Skeletal muscle satellite cell (primary cell): ENCODE results near the gene PAX1.

ENCODE experiments used
- H3K27me3 ChIP-seq: 2 replicates; pipeline ENCODE4 v1.7.0; 2013; ENCODE audit warnings: low read length; ENCODE audit not compliant: control insufficient read depth, insufficient read depth
- H3K36me3 ChIP-seq: 2 replicates; pipeline ENCODE4 v1.7.0; 2013; ENCODE audit warnings: mild to moderate bottlenecking, control low read depth, low read length; ENCODE audit not compliant: insufficient read depth
- H3K4me1 ChIP-seq: 2 replicates; pipeline ENCODE4 v1.7.0; 2013; ENCODE audit warnings: low read length; ENCODE audit not compliant: control insufficient read depth, insufficient read depth
- H3K4me2 ChIP-seq: 2 replicates; pipeline ENCODE4 v1.7.0; 2013; ENCODE audit warnings: mild to moderate bottlenecking, low read length
- H3K4me3 ChIP-seq: 2 replicates; pipeline ENCODE4 v1.7.0; 2013; ENCODE audit warnings: low read length
- H3K9ac ChIP-seq: 2 replicates; pipeline ENCODE4 v1.7.0; 2013; ENCODE audit warnings: mild to moderate bottlenecking, low read depth, low read length, moderate library complexity
- H3K9me3 ChIP-seq: replicated peaks from 2 replicates; pipeline ENCODE4 v1.7.0; 2013; ENCODE audit warnings: mild to moderate bottlenecking, control low read depth, low read length

Gene PAX1

GRCh38 chr20:21713901-21714296 lies 8.4 kb downstream of the PAX1 start:
- no peaks in the 10 kb centered on the region for H3K4me1 ChIP-seq
- H3K36me3 ChIP-seq: no peaks in the 10 kb centered on the region
- peaks cover 3% of the 10 kb centered on the region for H3K27me3 ChIP-seq
- H3K4me2 ChIP-seq: no peak overlapping the region
- H3K9me3 ChIP-seq: no peaks in the 10 kb centered on the region
- H3K4me3 ChIP-seq: no peak overlapping the region
- no peak overlapping the region for H3K9ac ChIP-seq

GRCh38 chr20:21714297-21715192 lies 9.1 kb downstream of the PAX1 start:
- H3K4me3 ChIP-seq: no peak overlapping the region
- H3K36me3 ChIP-seq: no peaks in the 10 kb centered on the region
- no peaks in the 10 kb centered on the region for H3K9me3 ChIP-seq
- H3K27me3 ChIP-seq: peaks cover 3% of the 10 kb centered on the region
- H3K4me1 ChIP-seq: no peaks in the 10 kb centered on the region
- no peak overlapping the region for H3K4me2 ChIP-seq
- H3K9ac ChIP-seq: no peak overlapping the region

GRCh38 chr20:21715193-21715881 lies 9.9 kb downstream of the PAX1 start:
- Histone ChIP-seq H3K9ac (no peak overlapping the region), H3K27me3 (peaks cover 3% of the 10 kb centered on the region), H3K4me2 (no peak overlapping the region), H3K9me3 (no peaks in the 10 kb centered on the region), H3K36me3 (no peaks in the 10 kb centered on the region), H3K4me1 (no peaks in the 10 kb centered on the region), H3K4me3 (no peak overlapping the region)

DNA sequence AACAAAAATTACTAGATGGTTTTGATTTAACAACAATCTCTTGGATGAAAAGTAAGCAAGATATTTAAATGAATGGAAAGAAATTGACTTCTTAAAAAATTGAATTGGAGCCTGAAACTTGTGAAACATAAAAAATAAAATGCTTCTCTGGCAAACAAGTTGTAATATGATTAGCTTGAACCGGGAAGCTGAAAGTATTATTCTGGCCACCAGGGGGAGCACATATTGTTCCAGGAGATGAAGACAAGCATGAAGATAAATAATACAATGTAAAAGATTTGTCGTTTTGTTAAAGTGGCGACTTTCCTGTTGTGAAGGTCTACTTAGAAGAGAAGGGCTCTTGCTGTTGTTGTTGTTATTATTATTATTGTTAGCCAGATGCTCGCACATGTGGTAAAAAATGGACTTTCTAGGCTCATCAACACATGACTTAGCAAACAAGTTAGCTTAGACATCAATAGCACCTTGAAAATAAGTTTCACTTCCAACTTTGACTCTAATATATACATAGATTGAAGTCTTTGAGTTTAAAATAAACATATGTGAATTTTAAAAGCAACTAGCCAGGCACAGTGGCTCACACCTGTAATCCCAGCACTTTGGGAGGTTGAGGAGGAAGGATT lies 14.2 kb downstream of the PAX1 start:
- Histone ChIP-seq H3K4me1 (no peaks in the 10 kb centered on the region), H3K9me3 (no peaks in the 10 kb centered on the region), H3K36me3 (no peaks in the 10 kb centered on the region), H3K4me3 (no peak overlapping the region), H3K4me2 (no peak overlapping the region), H3K27me3 (peaks cover 3% of the 10 kb centered on the region), H3K9ac (no peak overlapping the region)

GRCh38 chr20:21725892-21726291 lies 20.4 kb downstream of the PAX1 start:
- Histone ChIP-seq H3K4me1 (no peaks in the 10 kb centered on the region), H3K36me3 (no peaks in the 10 kb centered on the region), H3K4me2 (no peak overlapping the region), H3K9ac (no peak overlapping the region), H3K9me3 (no peaks in the 10 kb centered on the region), H3K4me3 (no peak overlapping the region), H3K27me3 (no peaks in the 10 kb centered on the region)

- no peaks in the 10 kb centered on the region for H3K36me3 ChIP-seq
- H3K4me1 ChIP-seq: no peaks in the 10 kb centered on the region
- no peak overlapping the region for H3K4me2 ChIP-seq
- H3K4me3 ChIP-seq: no peak overlapping the region
- H3K27me3 ChIP-seq: no peaks in the 10 kb centered on the region
- H3K9me3 ChIP-seq: no peaks in the 10 kb centered on the region
- H3K9ac ChIP-seq: no peak overlapping the region
Observed at GRCh38 chr20:21729316-21729715, 23.9 kb downstream of the PAX1 start.

DNA sequence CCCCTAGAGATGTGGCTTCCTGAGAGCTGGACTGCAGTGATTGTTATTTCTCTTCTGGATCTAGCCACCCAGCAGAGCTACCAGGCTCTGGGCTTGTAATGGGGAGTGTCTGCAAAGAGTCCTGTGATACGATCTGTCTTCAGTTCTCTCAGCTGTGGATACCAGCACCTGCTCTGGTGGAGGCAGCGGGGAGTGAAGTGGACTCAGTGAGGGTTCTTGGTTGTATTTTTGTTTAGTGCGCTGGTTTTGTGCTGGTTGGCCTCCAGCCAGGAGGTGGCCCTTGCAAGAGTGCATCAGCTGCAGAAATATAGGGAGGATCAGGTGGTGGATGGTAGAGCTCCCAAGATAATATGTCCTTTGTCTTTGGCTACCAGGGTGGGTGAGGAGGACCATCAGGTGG lies 33.7 kb downstream of the PAX1 start:
- no peak overlapping the region for H3K4me3 ChIP-seq
- no peaks in the 10 kb centered on the region for H3K27me3 ChIP-seq
- no peaks in the 10 kb centered on the region for H3K36me3 ChIP-seq
- H3K9me3 ChIP-seq: peaks cover 4% of the 10 kb centered on the region
- no peaks in the 10 kb centered on the region for H3K4me1 ChIP-seq
- no peak overlapping the region for H3K9ac ChIP-seq
- no peak overlapping the region for H3K4me2 ChIP-seq

DNA sequence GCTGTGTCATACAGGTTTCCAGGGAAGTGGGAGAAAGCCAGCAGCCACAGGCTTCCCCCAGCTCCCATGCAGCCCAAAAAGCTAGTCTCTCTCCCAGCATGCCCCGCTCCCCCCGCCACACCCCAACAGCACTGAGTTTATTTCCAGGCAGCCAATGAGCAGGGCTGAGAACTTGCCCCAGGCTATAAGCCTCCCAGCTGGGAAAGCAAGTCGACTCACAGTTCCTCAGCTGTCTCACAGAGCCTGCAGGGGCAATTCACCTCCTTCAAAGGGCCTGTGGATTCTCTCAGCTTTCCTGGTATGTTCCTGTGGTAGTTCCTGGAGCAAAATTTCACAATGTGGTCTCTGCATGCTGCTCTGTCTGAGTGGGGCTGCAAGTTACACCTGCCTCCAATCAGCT lies 34.2 kb downstream of the PAX1 start:
- no peak overlapping the region for H3K4me3 ChIP-seq
- peaks cover 4% of the 10 kb centered on the region for H3K9me3 ChIP-seq
- no peaks in the 10 kb centered on the region for H3K4me1 ChIP-seq
- H3K9ac ChIP-seq: no peak overlapping the region
- H3K4me2 ChIP-seq: no peak overlapping the region
- H3K36me3 ChIP-seq: no peaks in the 10 kb centered on the region
- H3K27me3 ChIP-seq: no peaks in the 10 kb centered on the region

GRCh38 chr20:21741266-21741665 lies 35.8 kb downstream of the PAX1 start:
- Histone ChIP-seq H3K4me1 (no peaks in the 10 kb centered on the region), H3K4me2 (no peak overlapping the region), H3K4me3 (no peak overlapping the region), H3K9ac (no peak overlapping the region), H3K36me3 (no peaks in the 10 kb centered on the region), H3K27me3 (no peaks in the 10 kb centered on the region), H3K9me3 (peaks cover 4% of the 10 kb centered on the region)

DNA sequence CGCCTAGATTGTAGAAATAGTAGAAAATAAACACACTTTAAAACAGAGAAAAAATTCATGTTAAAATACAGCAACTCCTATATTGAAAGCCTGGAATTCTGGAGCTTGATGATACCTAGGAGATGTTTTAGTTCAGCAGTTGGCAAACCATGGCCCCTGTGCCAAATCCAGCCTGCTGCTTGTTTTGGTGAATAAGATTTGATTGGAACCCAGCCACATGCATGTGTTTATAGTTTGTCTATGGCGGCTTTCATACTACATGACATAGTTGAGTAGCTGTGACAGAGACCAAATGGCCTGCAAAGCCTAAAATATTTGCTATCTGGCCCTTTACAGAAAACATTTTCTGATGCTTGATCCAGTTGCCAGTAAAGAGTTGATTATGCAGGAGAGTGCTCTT lies 57.2 kb downstream of the PAX1 start:
- Histone ChIP-seq H3K36me3 (no peaks in the 10 kb centered on the region), H3K9me3 (no peaks in the 10 kb centered on the region), H3K4me3 (no peak overlapping the region), H3K27me3 (no peaks in the 10 kb centered on the region), H3K9ac (no peak overlapping the region), H3K4me1 (no peaks in the 10 kb centered on the region), H3K4me2 (no peak overlapping the region)

DNA sequence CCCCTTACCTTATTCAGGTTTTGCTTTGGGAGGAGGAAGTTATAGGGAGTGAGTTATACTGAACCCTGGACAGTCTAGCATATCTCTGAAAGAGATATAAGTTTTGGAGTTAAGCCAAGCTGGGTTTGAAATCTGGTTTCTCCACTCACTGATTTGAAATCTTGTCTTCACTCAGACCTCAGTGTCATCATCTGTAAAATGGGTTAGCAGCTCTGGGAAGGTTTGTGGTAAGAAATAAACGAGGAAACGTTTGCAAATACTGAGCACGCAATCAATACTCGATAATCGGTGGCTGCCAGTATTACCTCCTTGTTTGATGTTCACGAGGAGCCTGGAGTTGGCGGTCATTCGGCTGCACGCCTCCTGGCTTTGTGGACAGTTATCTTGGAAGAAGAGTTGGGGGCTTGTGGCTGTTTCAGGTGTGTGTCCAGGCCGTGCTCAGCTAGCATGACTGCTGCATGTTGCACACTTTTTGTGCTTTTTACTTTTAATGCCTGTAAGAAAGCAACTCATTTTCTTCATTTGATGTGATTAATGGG lies 61.8 kb downstream of the PAX1 start:
- H3K9me3 ChIP-seq: no peaks in the 10 kb centered on the region
- H3K4me1 ChIP-seq: no peaks in the 10 kb centered on the region
- H3K4me2 ChIP-seq: no peak overlapping the region
- H3K9ac ChIP-seq: no peak overlapping the region
- no peaks in the 10 kb centered on the region for H3K36me3 ChIP-seq
- H3K27me3 ChIP-seq: no peaks in the 10 kb centered on the region
- no peak overlapping the region for H3K4me3 ChIP-seq
